ENCODE results near the gene SFXN2.
"Not testable (repeated sequence)": the region's sequence is repeated elsewhere in the genome, so short reads cannot be mapped to it uniquely, and the experiment has no call there.

The SFXN2 gene

GRCh38 chr10:102714621-102715455 lies at the start of gene SFXN2:
SFXN2 (plus strand) TSS chr10:102714636; CDS start chr10:102726637, 12,001 bp downstream.
- peak; percentile 49 for DNase-seq

- DNase-seq, result no peak
Observed at GRCh38 chr10:102665904-102666509, 48.4 kb upstream of the SFXN2 start.

GRCh38 chr10:102667411-102667810 lies 47.0 kb upstream of the SFXN2 start:
- not testable (repeated sequence) for DNase-seq

- DNase-seq, result no peak
Observed at GRCh38 chr10:102668326-102669107, 45.9 kb upstream of the SFXN2 start.

- DNase-seq, result no peak
Observed at GRCh38 chr10:102669206-102670064, 45.0 kb upstream of the SFXN2 start.

GRCh38 chr10:102670065-102670670 lies 44.3 kb upstream of the SFXN2 start:
- DNase-seq, result no peak

GRCh38 chr10:102670871-102671434 lies 43.5 kb upstream of the SFXN2 start:
- no peak for DNase-seq

GRCh38 chr10:102673236-102673818 lies 41.1 kb upstream of the SFXN2 start:
- no peak for DNase-seq

- peak; percentile 88 for DNase-seq
Observed at GRCh38 chr10:102673819-102674511, 40.5 kb upstream of the SFXN2 start.

GRCh38 chr10:102674566-102674965 lies 39.9 kb upstream of the SFXN2 start:
- DNase-seq, result peak; percentile 41

GRCh38 chr10:102675011-102675665 lies 39.3 kb upstream of the SFXN2 start:
- DNase-seq, result no peak

- no peak for DNase-seq
Observed at GRCh38 chr10:102675666-102676533, 38.5 kb upstream of the SFXN2 start.

GRCh38 chr10:102676534-102677315 lies 37.7 kb upstream of the SFXN2 start:
- DNase-seq, result no peak

- DNase-seq, result no peak
Observed at GRCh38 chr10:102677331-102678067, 36.9 kb upstream of the SFXN2 start.

- DNase-seq, result no peak
Observed at GRCh38 chr10:102678068-102678400, 36.4 kb upstream of the SFXN2 start.

GRCh38 chr10:102678842-102679289 lies 35.6 kb upstream of the SFXN2 start:
- no peak for DNase-seq

GRCh38 chr10:102679596-102679995 lies 34.8 kb upstream of the SFXN2 start:
- no peak for DNase-seq

GRCh38 chr10:102681696-102682095 lies 32.7 kb upstream of the SFXN2 start:
- no peak for DNase-seq

All from CD4-positive, alpha-beta T cell treated with Interleukin-17A for 1 hour (primary cell).